HTR-8/SVneo (cell line): Measurements from ENCODE around the gene CARS2.
"Not testable (repeated sequence)": the region's sequence is repeated elsewhere in the genome, so short reads cannot be mapped to it uniquely, and the experiment has no call there.

Source experiments
- DNase-seq: peaks from one replicate; pipeline ENCODE4 v3.0.0; 2011; ENCODE audit warnings: low spot score, mixed read lengths; ENCODE audit not compliant: insufficient read length
- FAIRE-seq: peaks from 2 replicates; lab custom pipeline; 2011; peaks lifted over from hg19 to GRCh38; lab: Jason Lieb, UNC

The CARS2 gene

DNA sequence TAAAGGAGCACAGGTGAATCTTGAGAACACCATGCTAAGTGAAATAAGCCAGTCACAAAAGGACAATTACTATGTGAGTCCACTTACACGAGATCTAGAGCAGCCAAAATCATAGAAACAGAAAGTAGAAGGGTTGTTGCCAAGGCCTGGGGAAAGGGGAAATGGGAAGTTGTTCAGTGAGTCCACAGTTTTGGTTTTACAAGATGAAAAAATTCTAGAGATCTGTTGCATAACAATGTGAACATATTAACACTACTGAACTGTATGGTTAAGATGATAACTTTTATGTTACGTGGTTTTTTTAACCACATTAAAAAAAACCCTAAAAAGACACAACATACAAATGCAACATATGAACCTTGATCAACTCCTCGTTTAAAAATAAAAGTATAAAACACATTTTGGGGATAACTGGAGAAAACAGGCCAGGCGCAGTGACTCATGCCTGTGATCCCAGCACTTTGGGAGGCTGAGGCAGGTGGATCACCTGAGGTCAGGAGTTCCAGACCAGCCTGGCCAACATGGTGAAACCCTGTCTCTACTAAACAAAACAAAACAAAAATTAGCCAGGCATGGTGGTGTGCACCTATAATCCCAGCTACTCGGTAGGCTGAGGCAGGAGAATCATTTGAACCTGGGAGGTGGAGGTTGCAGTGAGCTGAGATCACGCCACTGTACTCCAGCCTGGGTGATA is 47.6 kb downstream of the CARS2 start:
- not testable (repeated sequence) for FAIRE-seq, DNase-seq

DNA sequence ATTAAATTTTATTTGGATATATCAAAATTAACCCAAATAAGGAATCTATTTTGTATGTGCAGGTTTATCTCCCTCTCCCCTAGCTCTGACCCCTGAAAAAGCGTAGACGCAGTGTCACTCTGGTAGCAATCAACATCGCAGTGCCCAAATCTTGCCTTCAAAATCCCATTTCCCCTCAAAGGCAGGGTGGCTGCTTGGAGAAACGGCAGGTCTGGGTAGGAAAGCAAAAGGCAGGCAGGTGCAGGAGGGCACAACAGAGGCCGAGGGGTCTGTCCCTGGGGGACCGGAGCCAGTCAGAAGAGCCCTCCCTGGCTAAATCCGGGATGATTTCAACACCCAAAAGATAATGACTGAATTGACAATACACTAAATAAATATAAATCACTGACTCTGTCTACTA is 48.7 kb downstream of the CARS2 start:
- FAIRE-seq (no peak), DNase-seq (no peak)

DNA sequence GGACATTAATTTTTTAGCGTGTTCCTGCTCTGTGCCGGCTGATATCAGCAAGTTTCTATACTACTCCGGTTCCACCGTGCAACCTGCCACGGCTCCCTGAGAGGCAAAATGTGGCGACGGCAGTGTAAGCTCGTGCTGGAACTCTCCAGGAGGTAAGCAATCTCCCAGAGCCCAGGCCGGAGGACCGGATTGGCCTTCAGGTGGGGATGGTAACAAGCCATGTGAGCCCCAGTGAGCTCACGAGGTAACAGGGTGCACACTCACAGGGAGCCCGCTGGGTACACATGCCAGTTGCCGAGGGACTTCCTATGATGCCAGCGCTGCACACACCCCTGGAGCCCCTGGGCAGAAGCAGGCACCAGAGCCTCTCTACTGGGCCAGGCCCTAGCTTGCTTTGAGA is 52.1 kb downstream of the CARS2 start:
- FAIRE-seq (no peak), DNase-seq (no peak)

DNA sequence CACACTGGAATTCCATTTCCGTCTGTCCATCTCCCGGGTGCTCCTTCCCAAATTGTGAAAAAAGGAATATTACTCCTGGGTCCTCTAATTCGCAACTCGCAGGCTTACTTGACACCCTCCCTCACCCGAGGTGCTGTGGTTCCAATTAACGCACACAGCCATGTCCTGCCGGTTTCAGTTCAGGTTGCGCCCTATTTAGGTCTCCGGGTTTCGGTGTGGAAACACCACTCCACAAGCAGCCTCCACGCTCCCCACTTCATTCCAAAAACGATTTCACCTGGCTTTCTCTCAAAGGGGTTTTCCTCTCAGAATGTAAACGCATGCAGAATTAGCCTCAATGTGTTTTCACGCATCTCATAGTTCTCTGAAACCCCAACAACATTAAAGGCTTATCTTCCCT is 52.6 kb downstream of the CARS2 start:
- no peak for FAIRE-seq

DNA sequence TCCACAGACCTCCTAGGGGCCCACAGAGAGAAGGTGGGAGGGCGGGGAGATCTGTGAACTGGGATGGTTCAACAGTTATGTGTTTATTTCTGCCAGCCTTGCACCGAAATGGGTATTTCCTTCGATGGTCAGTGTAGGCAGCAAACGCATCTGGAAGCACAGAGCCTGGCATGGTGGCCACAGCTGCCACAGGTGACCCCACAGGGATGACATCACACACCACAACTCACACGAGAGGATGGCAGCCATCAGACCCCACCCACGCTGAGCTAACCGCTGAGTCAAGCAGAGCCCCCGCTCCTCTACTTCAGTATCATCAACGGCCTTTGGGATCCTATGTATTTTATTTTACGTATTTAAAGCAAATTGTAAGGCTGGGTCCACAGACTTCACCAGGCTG is 53.2 kb downstream of the CARS2 start:
- no peak for DNase-seq
- no peak for FAIRE-seq

More for the DNA sequence above, 52.6 kb downstream of the CARS2 start:
- no peak for DNase-seq

DNA sequence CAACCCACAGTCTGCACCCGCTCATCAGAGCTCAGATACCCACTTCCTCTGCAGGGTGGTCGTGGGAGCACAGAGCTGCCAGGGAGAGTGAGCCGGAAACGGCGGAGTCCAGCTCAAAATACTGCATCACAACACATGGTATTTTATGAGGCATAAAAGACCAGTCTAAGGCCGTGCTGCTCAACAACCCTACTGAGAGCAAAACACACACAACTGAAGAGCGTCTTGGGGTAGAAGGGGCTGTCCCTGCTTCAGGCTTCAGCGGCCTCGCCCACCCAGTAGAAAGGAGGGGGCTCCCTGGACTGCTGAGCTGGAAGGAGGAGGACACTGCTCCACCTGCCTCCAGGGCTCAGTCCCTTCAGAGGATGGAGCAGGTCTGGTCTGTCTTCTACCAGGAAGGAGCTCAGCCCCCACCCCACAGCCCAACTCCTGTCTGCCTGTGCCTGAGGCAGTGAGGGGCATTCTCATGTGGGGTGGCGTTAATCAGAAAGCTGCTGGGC is 53.6 kb downstream of the CARS2 start:
- DNase-seq (no peak), FAIRE-seq (no peak)

DNA sequence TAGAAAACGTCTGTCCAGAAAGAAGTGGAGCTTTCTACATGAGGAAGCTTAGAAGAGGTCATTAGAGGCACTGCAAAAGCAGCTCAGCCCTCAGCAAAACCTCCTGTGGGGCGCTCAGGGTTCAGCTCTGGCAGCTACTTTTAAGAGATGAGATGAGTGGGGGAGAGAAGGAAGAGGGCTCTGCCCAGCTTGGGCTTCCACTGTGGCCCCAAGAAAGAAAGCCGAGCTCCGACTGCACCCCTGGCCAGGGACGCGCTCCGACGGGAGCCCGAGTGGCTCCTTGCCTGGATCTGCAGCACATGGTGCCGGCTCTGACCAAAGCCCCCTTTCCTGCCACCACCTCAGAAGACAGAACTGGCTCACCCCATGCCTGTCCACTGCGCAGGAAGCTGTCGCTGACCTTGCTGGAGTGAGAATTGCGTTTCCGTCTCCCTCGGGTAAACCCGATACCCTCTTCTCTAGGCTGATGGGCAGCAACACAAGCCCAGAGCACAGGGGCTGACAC is 54.1 kb downstream of the CARS2 start:
- FAIRE-seq, result no peak

DNA sequence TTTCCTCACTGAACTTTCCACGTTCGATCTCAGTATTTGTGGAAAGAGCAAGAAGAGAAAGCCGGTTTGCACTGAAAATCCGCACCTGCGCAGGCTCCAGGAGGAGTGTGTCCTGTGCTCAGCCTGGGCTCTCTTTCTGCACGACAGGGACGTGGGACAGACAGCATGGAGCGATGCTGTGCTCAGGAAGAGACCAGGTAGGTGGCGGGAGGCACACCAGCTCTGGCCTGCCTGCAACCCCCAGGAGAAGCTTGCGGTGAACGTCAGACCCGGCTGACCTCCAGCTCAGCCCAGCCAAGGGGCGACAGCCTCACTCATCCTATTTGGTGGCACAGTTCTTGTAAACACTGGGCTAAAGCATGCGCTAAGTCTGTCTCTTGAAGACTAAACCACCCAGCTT is 54.6 kb downstream of the CARS2 start:
- FAIRE-seq (no peak), DNase-seq (no peak)

More for the DNA sequence above, 54.1 kb downstream of the CARS2 start:
- no peak for DNase-seq

DNA sequence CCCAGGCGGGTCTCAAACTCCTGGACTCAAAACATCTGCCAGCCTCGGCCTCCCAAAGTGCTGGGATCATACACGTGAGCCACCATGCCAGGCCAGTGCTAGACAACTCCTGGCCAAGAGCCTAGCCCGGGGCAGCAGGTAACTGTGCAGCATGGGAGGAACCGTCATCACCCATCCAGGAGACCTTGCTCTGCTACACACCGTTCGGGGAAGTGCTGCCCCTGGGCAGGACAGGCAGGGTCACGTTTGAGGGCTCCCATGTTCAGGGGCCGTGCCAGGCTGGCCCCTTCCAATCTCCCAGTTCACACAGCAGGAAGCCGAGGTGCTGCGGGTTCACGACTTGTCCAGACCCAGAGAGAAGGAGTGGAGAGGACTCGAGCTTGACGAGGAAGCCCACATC is 55.5 kb downstream of the CARS2 start:
- DNase-seq, result no peak
- no peak for FAIRE-seq

DNA sequence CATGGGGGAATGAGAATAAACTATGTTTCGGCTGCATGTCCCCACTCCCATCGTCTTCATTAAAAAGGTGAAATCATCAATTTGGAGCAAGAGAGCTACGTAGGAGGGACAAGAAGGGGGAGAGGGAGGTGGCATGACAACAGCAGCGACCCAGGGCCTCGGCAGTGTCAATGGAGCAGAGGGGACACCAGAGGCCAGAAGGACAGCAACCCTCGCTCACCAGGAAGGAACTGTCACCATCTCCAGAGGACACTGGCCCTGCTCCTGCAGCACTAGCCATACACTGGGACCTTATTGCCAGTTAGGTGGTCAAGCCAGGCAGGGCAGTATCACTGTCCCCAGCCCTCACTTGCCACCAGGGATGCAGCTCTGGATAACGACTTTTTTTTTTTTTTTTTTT is 56.4 kb downstream of the CARS2 start:
- DNase-seq, result no peak
- no peak for FAIRE-seq

DNA sequence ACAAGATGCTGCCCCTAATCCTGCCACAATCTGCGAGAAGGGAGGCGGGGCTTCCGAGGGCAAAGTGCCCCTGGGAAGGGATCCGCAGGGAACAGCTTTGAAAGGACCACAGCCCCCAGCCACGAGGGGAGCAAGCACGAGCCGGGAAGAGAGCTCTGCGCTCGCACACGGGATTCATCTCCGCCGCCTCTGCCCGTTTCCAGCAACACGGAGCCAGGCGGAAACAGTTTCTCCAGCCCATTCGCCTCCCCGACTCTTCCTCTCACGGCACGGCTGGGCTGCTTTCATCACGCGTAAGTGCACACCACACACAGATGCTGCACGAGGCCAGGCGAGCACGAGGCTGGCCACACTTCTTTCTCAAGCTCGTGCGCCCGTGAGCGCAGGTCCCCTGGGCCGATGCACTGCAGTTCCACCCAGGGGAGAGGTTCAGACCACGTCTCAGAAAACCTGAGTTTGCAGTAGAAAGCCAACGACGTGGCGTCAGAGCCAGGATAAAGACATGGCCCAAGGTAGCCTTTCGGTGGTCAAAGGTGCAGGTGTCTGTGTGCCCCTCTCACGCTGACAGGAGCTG is 57.0 kb downstream of the CARS2 start:
- no peak for FAIRE-seq
- no peak for DNase-seq

DNA sequence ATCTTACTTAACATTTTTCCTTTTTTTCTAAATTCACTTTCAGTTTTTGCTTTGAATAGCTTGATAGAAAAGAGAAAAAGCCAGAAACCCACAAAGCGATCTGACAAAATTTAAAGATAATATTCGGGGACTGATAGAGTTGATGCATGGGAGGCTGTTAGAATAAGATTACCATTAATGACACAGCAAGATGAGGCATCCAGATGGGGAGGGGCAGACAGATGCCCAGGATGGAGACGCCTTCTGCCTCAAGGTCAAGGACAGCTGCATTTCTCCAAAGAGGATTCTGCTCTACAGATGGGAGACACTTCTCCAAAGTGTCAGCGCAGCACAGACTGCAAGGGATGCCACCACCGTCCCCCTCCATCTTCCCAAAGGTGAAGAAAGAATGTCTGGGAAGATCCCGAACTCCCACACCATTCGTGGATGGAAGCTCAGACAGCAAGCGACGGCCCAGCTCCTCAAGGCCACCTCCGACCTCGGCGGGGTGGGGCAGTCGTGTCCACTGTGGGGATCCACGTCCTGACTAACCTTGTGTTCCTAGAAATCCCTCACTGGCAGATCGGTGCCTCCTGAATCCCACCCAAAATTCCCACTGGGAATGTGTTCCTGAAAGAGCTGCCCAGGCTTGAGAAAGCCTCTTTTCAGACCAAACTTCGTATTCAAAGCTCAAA is 57.6 kb downstream of the CARS2 start:
- FAIRE-seq (no peak), DNase-seq (no peak)

DNA sequence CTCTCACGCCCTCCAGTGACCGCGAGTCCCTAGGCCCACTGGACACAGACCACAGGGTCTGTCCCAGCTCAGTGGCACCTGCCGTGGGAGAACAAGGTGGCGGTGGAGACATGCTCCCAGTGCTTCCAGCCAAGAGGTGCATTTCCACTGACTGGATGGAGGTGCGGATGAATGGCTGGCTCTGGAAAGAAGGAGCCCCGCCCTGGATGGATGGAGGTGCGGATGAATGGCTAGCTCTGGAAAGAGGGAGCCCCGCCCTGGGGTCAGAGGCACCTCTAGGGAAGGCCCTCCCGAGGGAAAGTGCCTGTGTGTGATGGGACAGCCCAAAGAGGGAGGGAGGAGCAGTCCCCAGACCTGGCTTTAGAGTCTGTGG is 58.6 kb downstream of the CARS2 start:
- FAIRE-seq (no peak), DNase-seq (no peak)

DNA sequence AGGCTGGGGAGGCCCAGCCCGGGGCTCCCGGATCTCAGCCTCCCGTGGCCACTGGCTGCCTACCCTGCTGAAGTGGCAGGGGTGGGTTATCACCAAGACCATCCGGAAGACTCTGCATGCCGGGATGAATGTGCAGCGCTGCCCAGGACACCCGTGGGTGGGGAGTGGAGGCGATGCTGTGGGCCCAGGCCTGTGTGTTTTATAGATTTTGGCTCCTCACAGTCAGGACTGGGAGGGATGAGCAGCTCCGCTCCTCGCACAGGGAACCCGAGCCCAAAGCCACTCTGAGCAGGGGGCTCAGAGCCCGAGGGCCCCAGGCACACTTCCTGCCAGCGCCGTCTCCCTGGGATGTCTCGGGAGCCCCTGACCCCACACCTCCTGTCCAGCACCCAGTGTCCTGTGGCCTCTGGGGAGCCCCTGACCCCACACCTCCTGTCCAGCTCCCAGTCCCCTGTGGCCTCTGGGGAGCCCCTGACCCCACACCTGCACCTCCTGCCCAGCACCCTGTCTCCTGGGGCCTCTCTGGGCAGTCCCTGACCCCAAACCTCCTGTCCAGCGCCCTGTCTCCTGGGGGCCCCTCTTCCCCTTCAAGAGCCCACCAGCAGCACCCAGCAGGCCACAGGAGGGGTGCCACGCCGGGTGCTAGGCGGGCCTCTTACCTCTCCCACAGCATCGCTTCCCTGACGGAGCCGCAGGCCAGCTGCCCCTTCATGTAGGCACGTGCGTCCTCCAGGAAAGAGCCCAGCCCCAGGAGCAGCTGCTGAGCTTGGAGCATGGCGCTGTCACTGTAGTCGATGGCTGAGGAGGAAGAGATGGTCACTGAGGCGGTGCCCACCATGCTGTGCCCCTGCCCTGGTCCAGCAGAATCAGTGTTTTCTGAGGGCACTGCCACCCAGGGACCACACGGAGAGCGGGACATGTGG is 59.2 kb downstream of the CARS2 start:
- FAIRE-seq, result no peak

DNA sequence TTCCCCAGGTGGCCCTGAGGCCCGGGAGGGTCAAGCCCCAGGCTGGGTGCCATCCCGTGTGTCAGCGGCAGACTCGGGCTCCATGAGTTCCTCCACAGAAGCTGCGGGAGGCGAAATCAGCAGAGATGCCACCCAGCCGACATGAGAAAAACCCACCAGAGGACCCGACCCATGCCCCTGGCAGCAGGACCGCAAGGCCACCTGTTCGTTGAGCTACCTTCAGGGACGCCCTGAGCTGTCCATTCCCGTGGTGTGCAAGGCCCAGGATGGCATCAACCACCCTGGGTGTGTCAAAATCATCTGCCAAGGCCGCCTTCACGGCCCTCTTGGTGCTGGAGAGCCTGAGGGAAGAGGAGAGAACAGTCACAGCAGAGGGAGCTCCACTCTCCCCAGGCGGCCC is 60.2 kb downstream of the CARS2 start:
- no peak for DNase-seq
- FAIRE-seq, result no peak

More for the DNA sequence above, 59.2 kb downstream of the CARS2 start:
- DNase-seq, result no peak

DNA sequence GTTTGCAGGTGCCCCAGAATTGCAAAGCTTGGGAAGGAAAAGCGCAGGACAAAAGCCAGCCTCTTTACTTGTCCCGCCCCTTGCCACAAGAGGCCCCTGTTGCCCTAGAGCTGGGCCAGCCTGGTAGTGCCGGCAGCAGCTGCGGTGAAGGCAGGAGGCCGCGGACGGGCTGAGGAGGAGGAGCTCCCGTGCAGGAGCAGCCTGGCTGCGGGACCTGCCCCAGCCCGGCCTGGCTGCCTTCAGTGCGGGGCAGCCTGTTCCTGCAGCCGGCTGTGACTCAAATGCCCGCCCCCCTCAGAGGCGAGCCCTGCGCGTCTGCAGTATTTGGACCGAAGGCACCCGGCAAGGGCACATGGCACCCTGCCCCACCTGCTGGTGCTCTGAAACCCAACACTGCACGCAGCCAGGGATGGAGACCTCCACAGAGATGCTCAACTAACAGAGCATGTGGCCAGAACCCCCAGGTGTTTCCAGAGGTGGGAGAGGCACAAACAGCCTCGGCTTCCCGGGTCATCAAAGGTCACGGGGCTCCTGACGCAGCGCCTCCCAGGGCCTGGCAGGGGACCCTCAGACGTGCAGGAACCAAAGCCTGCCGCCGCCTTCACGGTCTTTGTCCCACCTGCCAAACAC is 60.9 kb downstream of the CARS2 start:
- FAIRE-seq (no peak), DNase-seq (no peak)

DNA sequence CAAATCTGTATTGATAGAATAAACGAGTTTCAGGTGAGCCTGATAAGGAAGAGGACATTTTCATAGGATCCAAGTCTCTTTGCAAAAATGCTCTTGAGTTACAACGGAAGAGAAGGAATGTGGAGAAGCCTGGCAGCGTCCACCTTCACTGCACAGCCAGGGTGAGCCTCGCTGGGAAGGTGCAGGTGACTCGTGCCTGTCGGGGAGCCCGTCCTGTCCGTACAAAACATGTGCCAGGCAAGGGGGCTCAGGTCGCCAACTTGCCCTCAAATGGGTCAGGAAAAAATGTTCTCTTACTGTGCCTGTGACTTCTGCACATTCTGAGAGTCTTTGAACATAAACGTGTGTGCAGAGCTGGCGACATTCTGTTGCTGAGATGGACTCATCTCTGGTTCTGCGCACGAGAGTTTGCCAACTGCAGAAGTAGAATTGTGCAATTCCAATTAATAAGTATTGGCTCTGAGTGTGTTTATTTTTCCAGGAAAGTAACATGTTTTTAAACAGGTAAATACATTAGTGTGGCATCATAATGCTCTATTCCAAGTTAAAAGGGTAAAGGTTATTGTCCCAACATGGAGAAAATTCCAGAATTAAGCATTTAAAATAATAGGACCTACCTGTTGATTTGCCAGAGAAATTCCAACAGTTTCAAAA is 62.0 kb downstream of the CARS2 start:
- DNase-seq (no peak), FAIRE-seq (no peak)

DNA sequence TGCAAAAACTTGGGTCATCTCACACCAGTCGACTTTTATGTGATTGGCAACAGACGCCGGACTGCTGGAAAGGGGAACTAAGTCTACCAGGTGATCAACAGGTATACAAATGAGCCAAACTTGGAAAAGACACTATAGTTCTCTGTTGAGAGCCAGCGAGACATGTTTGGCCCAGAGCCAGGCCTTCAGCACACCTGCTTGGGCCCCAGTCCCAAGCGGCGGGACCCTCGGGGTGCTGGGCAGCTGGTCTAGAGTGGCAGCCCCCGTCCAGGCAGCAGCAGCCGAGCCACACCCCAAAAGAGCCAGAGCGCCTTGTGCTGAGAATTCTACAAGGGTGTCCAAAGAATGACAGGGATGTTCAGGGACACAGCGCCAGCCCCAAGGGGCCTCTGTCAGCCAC is 62.6 kb downstream of the CARS2 start:
- no peak for DNase-seq

DNA sequence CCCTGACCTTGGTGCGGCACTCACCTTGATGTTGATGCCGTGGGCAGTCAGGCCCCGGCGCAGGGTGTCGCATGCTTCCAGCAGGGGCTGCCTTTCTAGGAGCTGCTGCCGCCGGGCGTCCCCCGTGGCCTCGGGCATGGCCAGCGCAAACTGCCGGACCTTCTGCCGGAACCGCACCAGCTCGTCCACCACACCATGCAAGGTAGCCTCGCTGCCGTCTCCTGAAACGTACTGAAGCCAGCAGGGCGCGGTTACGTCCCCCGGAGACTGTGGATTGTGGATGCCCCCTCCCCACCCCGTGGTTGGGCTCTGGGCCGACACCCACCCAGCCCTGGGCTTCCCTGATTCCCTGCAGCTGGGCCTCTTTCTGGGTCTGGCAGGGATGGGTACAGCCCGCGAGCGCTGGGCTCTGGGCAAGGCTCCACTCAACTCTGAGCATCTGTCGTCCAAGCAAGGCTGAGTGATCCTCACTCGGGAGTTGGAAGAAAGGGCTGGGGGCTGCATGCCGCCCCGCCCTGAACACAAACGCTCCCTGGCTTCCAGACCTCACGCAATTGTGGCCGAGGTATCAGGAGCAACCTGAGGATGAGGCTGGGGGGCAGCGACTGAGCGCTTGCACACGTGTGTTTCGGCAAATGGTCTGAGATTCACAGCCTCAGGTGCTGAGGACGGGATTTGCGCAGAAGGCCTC is 63.5 kb downstream of the CARS2 start:
- no peak for DNase-seq
- FAIRE-seq, result no peak

More for the DNA sequence above, 62.6 kb downstream of the CARS2 start:
- FAIRE-seq, result no peak
